Astrocyte of the cerebellum (primary cell): ENCODE data around the gene SCYGR5.

Experiments
- DNase-seq: peaks from one replicate; pipeline ENCODE4 v3.0.0-alpha.2; 2011; ENCODE audit warnings: low read depth
- H3K4me3 ChIP-seq: 2 replicates; pipeline ENCODE4 v1.5.1; 2011; ENCODE audit warnings: mild to moderate bottlenecking, low read depth, low read length, moderate library complexity
- in situ Hi-C: cut with HindIII; loops from 2 replicates; pipeline ENCODE4 v1.10.0; 2017; ENCODE audit warnings: low sequenced_read_pairs
- TF ChIP-seq, protein P1 (sequence below): IDR thresholded peaks from 2 replicates; pipeline ENCODE4 v1.5.1; 2012; ENCODE audit warnings: low read length, low read depth, moderate library complexity, mild to moderate bottlenecking; ENCODE audit errors: missing control alignments

SCYGR5 gene

DNA sequence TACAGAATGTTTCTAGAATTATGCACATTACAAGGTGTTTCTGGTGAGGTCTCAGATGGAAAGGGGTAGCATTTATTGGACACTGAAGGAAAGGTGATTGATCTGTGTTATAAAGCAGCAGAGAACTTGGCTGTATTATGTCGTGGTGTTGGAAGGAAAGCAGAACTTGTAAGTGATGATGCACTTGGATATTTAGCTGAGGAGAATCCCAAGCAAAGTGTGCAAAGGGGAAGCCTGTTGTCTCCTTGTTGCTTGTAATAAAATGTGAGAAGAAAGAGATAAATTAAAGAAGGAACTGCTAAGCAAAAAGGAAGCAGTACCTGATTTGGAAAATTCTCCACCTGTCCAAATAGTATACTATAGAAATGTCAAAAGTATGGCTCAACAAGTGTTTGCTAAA lies 12.2 kb upstream of the SCYGR5 start:
- in situ Hi-C loops: no loop called here
- TF ChIP-seq, protein P1, sequence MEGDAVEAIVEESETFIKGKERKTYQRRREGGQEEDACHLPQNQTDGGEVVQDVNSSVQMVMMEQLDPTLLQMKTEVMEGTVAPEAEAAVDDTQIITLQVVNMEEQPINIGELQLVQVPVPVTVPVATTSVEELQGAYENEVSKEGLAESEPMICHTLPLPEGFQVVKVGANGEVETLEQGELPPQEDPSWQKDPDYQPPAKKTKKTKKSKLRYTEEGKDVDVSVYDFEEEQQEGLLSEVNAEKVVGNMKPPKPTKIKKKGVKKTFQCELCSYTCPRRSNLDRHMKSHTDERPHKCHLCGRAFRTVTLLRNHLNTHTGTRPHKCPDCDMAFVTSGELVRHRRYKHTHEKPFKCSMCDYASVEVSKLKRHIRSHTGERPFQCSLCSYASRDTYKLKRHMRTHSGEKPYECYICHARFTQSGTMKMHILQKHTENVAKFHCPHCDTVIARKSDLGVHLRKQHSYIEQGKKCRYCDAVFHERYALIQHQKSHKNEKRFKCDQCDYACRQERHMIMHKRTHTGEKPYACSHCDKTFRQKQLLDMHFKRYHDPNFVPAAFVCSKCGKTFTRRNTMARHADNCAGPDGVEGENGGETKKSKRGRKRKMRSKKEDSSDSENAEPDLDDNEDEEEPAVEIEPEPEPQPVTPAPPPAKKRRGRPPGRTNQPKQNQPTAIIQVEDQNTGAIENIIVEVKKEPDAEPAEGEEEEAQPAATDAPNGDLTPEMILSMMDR: no peak
- H3K4me3 ChIP-seq: no peak overlapping the region
- DNase-seq: no peak

DNA sequence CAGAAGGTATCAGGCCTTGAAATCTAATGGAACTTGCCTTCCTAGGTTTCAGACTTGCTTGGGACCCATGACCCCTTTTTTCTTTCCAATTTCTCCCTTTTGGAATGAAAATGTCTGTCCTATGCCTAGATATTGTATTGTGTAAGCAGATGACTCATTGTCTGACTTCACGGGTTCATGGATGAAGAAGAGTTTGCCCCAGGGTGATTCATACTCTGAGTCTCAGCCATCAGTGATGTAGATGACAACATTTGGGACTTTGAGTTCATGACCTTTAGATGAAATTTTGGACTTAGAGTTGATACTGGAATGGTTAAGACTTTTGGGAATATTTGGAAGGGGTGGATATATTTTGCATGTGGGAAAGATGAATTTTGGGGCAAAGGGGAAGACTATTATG lies 11.2 kb upstream of the SCYGR5 start:
- TF ChIP-seq, protein P1: no peak
- peak; percentile 34 for DNase-seq
- in situ Hi-C loops: no loop called here
- no peak overlapping the region for H3K4me3 ChIP-seq

DNA sequence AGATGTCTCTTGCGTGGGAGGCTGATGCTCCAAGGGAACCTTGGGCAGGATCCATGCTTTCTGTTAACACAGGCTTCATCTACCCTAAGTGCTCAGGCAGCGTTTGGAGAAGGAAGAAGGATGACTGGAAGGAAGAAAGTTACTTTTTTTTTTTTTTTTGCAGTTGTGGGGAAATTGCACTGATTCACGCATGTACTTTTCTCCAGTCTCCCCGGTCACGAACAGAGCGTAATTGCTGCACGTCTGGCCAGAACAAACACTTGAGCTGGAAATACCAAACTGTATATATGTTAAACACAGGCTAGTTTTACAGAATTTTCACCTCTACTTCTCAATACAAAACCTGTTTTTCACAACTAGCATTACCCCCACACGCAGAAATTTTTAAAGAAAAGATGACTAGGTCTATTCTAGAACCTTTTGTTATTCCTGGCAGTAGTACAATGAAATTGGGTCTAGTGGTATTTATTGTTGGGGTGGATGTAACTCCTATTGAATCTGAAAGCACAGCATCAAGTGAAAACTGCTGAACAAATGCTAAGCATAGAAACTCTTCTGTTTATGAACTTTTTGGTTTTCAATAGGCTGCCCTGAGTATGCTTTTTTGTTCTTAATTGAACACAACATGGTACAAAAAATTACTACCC lies 9.3 kb upstream of the SCYGR5 start:
- TF ChIP-seq, protein P1: no peak
- DNase-seq: peak; percentile 34
- in situ Hi-C loops: no loop called here
- no peak overlapping the region for H3K4me3 ChIP-seq

DNA sequence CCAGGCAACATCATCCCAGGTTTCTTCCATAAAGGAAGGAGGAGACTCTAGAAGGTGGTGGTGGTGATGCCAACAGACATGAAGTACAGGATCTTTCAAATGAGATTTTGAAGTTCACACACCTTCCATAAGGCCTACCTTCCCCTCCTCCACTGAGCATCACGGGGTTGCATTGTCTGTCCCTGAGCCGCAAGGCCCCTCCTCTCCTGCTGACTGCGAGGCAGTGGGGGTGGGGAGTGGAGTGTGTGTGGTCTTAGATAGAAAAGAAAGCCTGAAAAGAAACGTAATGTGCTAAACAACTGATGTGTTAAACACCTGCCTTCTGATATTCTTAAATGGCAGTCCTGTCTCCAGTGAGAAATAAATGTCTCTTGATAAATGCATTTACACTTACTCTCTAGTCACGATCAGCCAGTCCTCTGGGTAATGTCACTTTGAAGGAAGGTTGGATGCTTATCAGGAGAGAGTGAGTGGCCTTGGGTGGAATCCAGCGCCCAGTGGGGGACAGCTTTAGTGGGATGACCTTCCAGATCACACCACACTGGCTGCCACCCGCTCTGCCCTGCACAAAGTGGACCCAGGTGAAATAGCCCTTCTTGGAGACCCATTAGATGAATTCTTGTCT lies 5.5 kb upstream of the SCYGR5 start:
- DNase-seq: no peak
- in situ Hi-C loops: no loop called here
- H3K4me3 ChIP-seq: no peak overlapping the region
- TF ChIP-seq, protein P1: no peak

DNA sequence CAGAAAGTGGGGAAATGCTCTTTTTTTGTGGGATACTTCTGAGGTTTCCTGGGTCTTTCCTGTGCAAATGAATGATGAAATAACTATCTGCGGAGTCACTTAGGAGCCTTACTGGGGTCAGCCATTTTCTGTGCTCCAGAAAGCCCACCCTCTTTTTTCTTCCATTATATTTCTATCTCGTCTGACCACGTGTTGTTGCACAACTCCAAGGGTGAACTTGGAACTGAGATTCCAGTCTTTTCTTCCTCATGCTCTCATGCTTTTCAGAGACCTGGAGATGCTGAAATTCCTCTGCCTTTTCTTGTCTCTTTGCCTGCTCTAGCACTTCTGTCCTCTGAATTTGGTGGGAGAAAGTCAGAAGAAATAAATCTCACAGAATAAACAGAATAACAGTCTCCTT lies 4.8 kb upstream of the SCYGR5 start:
- H3K4me3 ChIP-seq: no peak overlapping the region
- no peak for DNase-seq
- in situ Hi-C loops: no loop called here
- TF ChIP-seq, protein P1: no peak

DNA sequence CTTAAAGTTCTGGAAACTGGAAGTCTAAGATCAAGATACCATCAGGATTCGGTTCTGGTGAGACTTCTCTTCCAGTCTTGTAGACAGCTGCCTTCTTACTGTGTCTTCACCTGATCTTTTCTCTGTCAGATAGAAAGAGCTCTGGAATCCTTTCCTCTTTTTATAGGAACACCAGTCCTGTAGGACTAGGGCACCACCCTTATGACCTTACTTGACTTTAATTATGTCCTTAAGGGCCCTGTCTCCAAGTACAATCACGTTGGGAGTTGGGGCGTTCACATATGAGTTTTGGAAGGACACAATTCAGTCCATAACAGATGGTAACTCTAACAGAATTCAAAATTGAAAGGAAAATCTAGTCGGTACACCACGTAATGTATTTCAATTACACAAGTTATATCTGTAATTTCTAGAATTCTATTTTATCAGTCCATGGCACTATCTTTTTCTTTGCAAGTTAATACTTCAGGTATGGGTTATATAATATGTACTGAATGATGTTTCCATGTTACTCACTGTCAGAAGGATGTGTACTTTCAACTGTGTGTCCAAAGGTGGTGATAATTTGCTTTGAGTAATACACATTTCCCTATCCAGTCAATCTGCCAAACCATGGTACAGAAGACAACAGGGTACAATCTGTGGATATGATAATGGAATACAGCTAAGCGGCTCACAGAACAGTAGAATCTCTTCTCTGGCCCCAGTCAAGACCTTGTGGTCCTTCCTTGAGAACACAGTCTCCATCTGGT lies 1.2 kb upstream of the SCYGR5 start:
- TF ChIP-seq, protein P1: no peak
- DNase-seq: no peak
- no peak overlapping the region for H3K4me3 ChIP-seq
- in situ Hi-C loops: no loop called here
